AG08395 (cell line): ENCODE results near the gene EIF4G1.

Source experiments
- DNase-seq: peaks from one replicate; pipeline ENCODE4 v3.0.0; 2012; ENCODE audit warnings: mixed read lengths, low spot score

The EIF4G1 gene

GRCh38 chr3:184352149-184352785 is 37.9 kb downstream of the EIF4G1 start:
- DNase-seq = no peak

DNA sequence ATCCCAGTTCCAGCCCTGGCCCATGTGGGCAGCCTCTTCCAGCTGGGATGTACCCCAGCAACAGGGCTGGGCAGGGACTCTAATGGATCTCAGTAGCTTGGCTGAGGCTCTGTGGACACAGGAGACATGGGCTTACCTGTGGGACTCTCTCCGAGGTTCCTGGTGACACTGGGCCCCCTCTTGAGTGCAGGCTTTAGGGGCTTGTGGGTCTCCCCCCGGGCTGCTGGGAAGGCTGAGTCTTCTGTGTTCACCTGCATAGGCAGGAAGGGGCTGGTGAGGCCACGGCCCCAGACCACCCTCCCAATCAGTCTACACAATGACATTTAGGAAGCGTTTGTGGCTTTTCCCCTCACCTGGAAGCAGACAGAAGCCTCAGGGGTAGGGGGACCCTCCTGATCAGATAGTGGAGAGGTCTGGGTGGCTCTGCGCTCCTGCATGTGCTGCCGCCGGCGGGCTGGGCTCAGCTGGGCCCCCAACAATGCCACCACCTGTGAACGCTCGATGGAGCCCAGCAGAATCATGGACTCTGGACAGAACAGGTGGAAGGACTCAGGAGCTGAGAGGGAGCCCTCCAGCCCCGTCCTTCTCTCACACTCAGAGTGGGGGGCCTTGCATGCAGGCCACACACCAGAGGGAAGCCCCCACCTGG is 38.6 kb downstream of the EIF4G1 start:
- DNase-seq = no peak

GRCh38 chr3:184353546-184353941 is 39.1 kb downstream of the EIF4G1 start:
- no peak for DNase-seq

DNA sequence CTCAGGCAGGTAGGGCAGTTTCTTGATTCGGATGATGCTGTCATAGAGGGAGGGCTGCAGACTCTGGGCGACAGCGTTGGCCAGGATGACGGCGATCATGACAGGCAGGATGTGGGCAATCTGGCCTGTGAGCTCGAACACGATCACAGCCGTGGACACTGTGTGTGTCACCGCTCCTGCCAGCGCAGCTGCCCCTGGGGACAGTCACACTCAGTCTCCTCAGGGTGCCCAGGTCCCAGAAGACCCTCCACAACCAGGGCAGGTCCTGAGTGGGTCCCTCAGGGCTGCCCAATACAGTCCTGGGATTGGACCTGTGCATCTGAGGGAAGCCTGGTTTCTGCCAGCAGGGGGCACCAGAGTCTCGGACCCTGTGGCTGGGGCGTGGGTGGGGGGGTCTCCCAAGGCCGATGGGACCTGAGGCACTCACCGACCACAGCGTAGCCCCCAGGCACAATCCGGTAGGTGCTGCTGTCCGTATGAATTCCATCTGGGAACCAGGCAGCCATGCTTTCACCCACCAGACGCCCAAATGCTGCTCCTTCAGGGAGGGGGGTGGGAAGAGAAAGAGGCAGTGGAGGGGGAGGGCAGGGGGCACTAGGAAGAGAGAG is 39.8 kb downstream of the EIF4G1 start:
- peak; percentile 48 for DNase-seq

- DNase-seq = no peak
Observed at GRCh38 chr3:184354754-184355153, 40.3 kb downstream of the EIF4G1 start.

DNA sequence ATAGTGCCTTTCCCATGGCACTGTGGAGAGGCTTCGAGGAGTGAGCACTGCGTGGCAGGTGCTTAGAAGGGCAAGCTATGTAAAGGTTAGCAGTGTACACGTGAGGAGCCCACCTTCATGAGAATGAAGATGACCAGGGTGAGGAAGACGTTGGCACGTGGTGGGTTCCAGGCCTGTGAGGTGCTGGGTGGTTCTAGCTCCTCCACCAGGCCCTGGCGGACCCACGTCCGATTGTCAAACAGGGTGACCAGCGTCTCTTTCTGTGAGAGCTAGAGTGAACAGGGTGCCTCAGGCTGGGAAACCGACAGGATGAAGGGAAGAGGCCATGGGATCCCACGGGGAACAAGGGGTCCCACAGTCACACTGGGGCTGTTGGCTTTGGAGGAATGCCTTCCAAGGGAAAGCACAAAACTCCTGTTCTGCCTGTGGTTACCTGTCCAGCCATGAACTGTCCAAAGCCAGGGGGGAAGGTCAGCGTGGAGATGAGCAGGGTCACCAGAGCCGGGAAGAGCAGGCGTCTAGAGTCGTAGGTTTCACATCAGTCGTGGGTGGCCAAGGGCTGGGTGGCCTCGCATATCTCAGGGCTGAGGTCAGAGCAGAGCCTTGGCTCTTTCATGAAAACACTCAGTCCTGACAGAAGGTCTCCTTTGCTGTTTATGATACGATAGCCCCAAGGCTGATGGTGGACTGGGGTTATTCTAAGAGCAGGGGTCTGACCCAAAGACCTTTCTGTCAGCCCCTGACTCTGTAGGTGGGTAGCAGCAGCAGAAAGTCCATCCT is 41.0 kb downstream of the EIF4G1 start:
- DNase-seq = no peak

GRCh38 chr3:184357248-184358123 is 43.1 kb downstream of the EIF4G1 start:
- DNase-seq = no peak

DNA sequence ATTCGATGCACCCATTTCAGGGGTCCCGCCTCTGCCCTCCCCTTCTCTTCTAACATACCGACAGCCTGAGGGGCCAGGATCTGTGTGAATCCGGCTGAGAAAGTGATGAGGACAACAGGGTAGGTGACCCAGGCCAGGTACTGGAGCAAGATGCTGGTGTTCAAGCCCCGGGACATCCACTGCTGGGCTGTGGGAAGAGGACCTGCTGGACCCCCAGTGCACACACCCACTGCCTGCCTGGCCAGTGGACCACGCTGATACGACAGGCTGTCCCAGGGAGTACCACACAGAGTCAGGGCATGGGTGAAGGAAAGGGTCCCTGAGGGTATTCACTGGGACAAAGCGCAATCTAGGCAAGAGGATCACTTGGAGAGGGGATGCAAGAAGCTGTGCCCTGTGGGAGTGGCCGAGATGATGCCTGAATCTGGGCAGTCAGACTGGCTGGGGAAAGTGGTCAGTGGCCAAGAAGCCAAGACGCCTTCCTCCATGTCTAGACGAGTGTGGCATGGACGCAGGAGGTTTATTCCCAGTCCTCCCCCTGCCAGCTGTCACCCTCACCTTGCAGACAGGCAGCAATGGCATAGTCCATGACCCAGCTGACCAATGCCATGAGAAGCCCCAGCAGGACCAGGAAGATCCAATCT is 43.8 kb downstream of the EIF4G1 start:
- DNase-seq = no peak

DNA sequence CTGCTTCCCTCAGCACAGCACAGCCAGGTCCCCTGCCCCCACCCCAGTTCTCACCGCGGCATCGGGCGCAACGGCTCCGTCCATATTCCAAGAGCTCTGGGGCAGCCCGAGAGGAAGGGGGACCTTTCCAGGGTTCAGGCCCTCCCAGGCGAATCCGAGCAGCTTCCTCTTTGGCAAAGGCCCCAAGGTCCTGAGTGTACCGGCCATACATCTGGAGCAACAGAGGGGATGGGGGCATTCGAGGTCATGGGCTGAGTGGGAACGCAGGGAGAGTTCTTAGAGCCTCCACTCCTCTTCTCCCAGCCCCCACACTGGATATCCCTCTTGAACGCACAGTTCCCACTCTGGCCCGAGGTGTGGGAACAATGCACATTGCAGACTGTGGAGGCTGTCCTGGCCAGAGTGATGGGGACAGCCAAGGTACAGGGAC is 44.5 kb downstream of the EIF4G1 start:
- DNase-seq = no peak

GRCh38 chr3:184359610-184360009 is 45.2 kb downstream of the EIF4G1 start:
- no peak for DNase-seq

GRCh38 chr3:184360070-184360928 is 45.9 kb downstream of the EIF4G1 start:
- DNase-seq = no peak

- DNase-seq = no peak
Observed at GRCh38 chr3:184360929-184361531, 46.6 kb downstream of the EIF4G1 start.

DNA sequence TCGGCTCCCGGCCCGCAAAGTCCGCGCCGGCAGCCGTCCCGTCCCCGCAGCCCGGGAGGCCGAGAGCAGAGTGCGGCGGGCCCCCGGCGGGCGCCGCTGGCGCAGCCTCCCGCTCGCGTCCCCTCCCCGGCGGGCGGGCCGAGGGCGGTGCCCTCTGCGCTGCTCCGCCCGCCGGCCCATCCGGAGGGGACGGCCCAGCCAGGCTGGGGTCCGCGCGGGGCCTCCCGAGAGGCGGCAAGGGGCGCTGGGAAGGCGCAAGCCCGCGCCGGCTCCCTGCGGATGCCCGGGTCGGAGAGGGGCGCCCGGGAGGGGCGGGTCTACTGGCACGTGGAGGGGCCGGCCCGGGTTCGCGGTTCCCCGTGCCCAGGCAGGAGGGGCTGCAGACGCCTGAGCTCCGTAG is 47.1 kb downstream of the EIF4G1 start, which contains the start of the genes CLCN2 and POLR2H:
TSS of gene CLCN2 (minus strand) at position 74 of the 400 bp plus-strand sequence. CDS start 126 bp downstream, outside the sequence.
TSS of gene POLR2H (plus strand) at position 179 of the 400 bp plus-strand sequence. CDS start 1,783 bp downstream, outside the sequence.
- DNase-seq = peak; percentile 64

- peak; percentile 42 for DNase-seq
Observed at GRCh38 chr3:184361932-184362667, 47.7 kb downstream of the EIF4G1 start.

GRCh38 chr3:184362668-184363546 is 48.5 kb downstream of the EIF4G1 start:
- DNase-seq = peak; percentile 98

- DNase-seq = no peak
Observed at GRCh38 chr3:184366619-184367289, 52.3 kb downstream of the EIF4G1 start.

DNA sequence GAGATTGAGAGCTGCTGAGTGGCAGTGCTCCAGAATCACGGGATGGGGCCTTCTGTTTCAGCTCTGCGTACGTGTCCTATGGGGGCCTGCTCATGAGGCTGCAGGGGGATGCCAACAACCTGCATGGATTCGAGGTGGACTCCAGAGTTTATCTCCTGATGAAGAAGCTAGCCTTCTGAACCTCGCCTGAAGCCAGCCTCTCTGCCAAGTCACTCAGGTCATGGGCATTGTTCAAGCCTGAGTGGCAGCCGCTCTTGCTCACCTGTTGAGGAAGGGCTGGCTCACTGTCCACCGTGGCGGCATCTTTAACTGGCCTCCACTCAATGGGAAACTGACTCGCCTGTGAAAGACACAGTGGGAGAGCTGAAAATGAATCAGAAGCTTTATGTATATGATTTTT is 53.7 kb downstream of the EIF4G1 start:
- DNase-seq = no peak
